GM18505 (cell line): ENCODE data around the gene GALNT9.

Experiments
- ATAC-seq: cut with Tn5 transposase; IDR thresholded peaks from one replicate; pipeline ENCODE4 v1.9.1; 2021; ENCODE audit not compliant: unreplicated experiment
- POLR2A ChIP-seq: IDR thresholded peaks from 4 replicates; pipeline ENCODE4 v1.6.1; 2011; ENCODE audit warnings: borderline replicate concordance; ENCODE audit not compliant: insufficient read depth, insufficient read length; ENCODE audit errors: extremely low read depth

The GALNT9 gene

GRCh38 chr12:132344601-132345000 lies 15.2 kb upstream of the GALNT9 start:
- ATAC-seq = no peak

GRCh38 chr12:132344181-132344580 lies 14.8 kb upstream of the GALNT9 start:
- no peak for ATAC-seq
- TF ChIP-seq POLR2A = no peak

More at GRCh38 chr12:132344601-132345000, 15.2 kb upstream of the GALNT9 start:
- TF ChIP-seq POLR2A = no peak

GRCh38 chr12:132343294-132344004 lies 14.1 kb upstream of the GALNT9 start:
- no peak for ATAC-seq
- TF ChIP-seq POLR2A = no peak

- no peak for TF ChIP-seq POLR2A
- no peak for ATAC-seq
Observed at GRCh38 chr12:132342251-132343227, 13.2 kb upstream of the GALNT9 start.

- no peak for ATAC-seq
- TF ChIP-seq POLR2A = no peak
Observed at GRCh38 chr12:132341318-132342050, 12.1 kb upstream of the GALNT9 start.

GRCh38 chr12:132340266-132341035 lies 11.1 kb upstream of the GALNT9 start:
- ATAC-seq = no peak
- TF ChIP-seq POLR2A = no peak

GRCh38 chr12:132339856-132340255 lies 10.5 kb upstream of the GALNT9 start:
- no peak for ATAC-seq
- TF ChIP-seq POLR2A = no peak

GRCh38 chr12:132338781-132339180 lies 9.4 kb upstream of the GALNT9 start:
- no peak for ATAC-seq
- no peak for TF ChIP-seq POLR2A

- no peak for ATAC-seq
- TF ChIP-seq POLR2A = no peak
Observed at GRCh38 chr12:132338311-132338710, 8.9 kb upstream of the GALNT9 start.

- TF ChIP-seq POLR2A = no peak
- no peak for ATAC-seq
Observed at GRCh38 chr12:132337557-132337956, 8.2 kb upstream of the GALNT9 start.

- no peak for TF ChIP-seq POLR2A
- no peak for ATAC-seq
Observed at GRCh38 chr12:132336451-132337413, 7.3 kb upstream of the GALNT9 start.
